Stomach (tissue), 9 donors: ENCODE measurements around the gene RAB17. TPM values are rescaled to one million over a fixed set of nuclear protein-coding genes. Genes with fewer than 3 reads are reported as not detected.

Experiments used
- DNase-seq, 2 donors: peaks; one replicate each; pipeline versions ENCODE4 v3.0.0 to v3.0.0-alpha.2; 2013 to 2019
- H3K27ac ChIP-seq, 5 donors: fragments of 200-600 bp in 4 of 5; sonication (generic) in 4 of 5; one replicate each; pipeline ENCODE4 v1.5.1; 2013 to 2019; ENCODE audit warnings: mild to moderate bottlenecking in 1 of 5, moderate library complexity in 1 of 5
- H3K27me3 ChIP-seq, 3 donors: fragments of 200-600 bp; sonication (generic); one replicate each; pipeline ENCODE4 v1.5.1; 2017 to 2019; ENCODE audit warnings: mixed run types in 1 of 3
- H3K36me3 ChIP-seq, 4 donors: fragments of 200-600 bp; sonication (generic); 1 replicate in 3 of 4; 2 replicates in 1 of 4; pipeline ENCODE4 v1.5.1; 2016 to 2019
- H3K4me1 ChIP-seq, 4 donors: fragments of 200-600 bp; sonication (generic); one replicate each; pipeline ENCODE4 v1.5.1; 2016 to 2019
- H3K4me3 ChIP-seq, 4 donors: fragments of 200-600 bp; sonication (generic) in 3 of 4; one replicate each; pipeline ENCODE4 v1.5.1; 2016 to 2019; ENCODE audit warnings: mild to moderate bottlenecking in 1 of 4
- H3K9me3 ChIP-seq, 4 donors: fragments of 200-600 bp; sonication (generic); one replicate each; pipeline ENCODE4 v1.5.1; 2016 to 2019
- CTCF ChIP-seq, 7 experiments: fragments of 450-650 bp in 4 of 7; fragments of 200-600 bp in 3 of 7; sonication (generic) in 3 of 7; IDR thresholded peaks; one replicate each; pipeline ENCODE4 v1.5.1; 2016 to 2019; ENCODE audit warnings: antibody characterized with exemption in 7 of 7, control low read depth in 2 of 7, mild to moderate bottlenecking in 1 of 7
- EP300 ChIP-seq: sonication (generic); formaldehyde crosslinking; IDR thresholded peaks from one replicate; pipeline ENCODE4 v1.6.1; 2017; ENCODE audit warnings: antibody characterized with exemption
- POLR2A ChIP-seq, 4 donors: fragments of 450-650 bp; IDR thresholded peaks; one replicate each; pipeline ENCODE4 v1.6.1; 2016; ENCODE audit warnings: antibody characterized with exemption in 4 of 4, control low read depth in 2 of 4, mild to moderate bottlenecking in 1 of 4, moderate library complexity in 1 of 4
- POLR2AphosphoS5 ChIP-seq, 3 donors: sonication (generic); formaldehyde crosslinking; IDR thresholded peaks; one replicate each; pipeline ENCODE4 v1.6.1; 2016; ENCODE audit warnings: antibody characterized with exemption in 3 of 3
- WGBS, 5 donors: extraction: QIAGEN DNeasy Blood & Tissue Kit in 3 of 5; methylation state at CpG; one replicate each; pipeline versions ENCODE4 v1.1.5 to v1.1.7; 2013 to 2018; 5-methylcytosine and 5-hydroxymethylcytosine counted together
- intact Hi-C: fragments of 100-400 bp; cut with DNase I; formaldehyde crosslinking; loops from one replicate; pipeline ENCODE4 v1.15.1; 2023; ENCODE audit warnings: low total_unique reads
- polyA plus RNA-seq, 3 donors: library from polyadenylated mRNA; stranded (reverse); fragments of 200-250 nt; gene quantifications; one replicate each; pipeline ENCODE4 v1.2.3, GENCODE V29; 2013
- total RNA-seq, 5 donors: library from RNA; depleted of rRNA; stranded (reverse); fragments of >200 nt; gene quantifications; one replicate each; pipeline versions ENCODE4 v1.1.0 to v1.2.3, GENCODE V29; 2014 to 2016
- donor health status: healthy with polysubstance abuse.
- donor health status: Bipolar disorder and iron deficiency.
- donor health status: healthy.

RAB17 gene
- total and polyA plus RNA-seq, 8 donors, result 8.8 to 187 (median 50.8) TPM

GRCh38 chr2:237593036-237593435 lies 2.5 kb upstream of the RAB17 start:
- peak overlapping the region in 2 of 5 donors; percentile 74 to 88 for H3K27ac ChIP-seq
- TF ChIP-seq POLR2A (IDR thresholded peaks at IDR 0.05) (no peak), POLR2AphosphoS5 (IDR thresholded peaks at IDR 0.05) (no peak), EP300 (no peak), CTCF (IDR thresholded peaks at IDR 0.05) (no peak)
- 90 to 100% (median 94%) methylated on average over 3 to 10 of the region's 10 CpGs for WGBS, 5 donors
- H3K36me3 ChIP-seq, result no peaks in the 10 kb centered on the region
- H3K4me1 ChIP-seq, result peaks cover 25 to 66% (median 42%) of the 10 kb centered on the region in 4 donors
- no peak overlapping the region for H3K4me3 ChIP-seq
- H3K27me3 ChIP-seq, result no peaks in the 10 kb centered on the region
- no peak for DNase-seq
- intact Hi-C loops, result no loop called here
- no peaks in the 10 kb centered on the region for H3K9me3 ChIP-seq

GRCh38 chr2:237592425-237592980 lies 2.0 kb upstream of the RAB17 start:
- Histone ChIP-seq H3K27me3 (no peaks in the 10 kb centered on the region), H3K4me1 (peaks cover 25 to 66% (median 46%) of the 10 kb centered on the region in 4 donors), H3K9me3 (no peaks in the 10 kb centered on the region), H3K27ac (peak overlapping the region in 3 of 5 donors; percentile 87 to 92 (median 88)), H3K4me3 (no peak overlapping the region), H3K36me3 (no peaks in the 10 kb centered on the region)
- intact Hi-C loops, result no loop called here
- DNase-seq, result no peak
- WGBS, 5 donors, result 91 to 95% (median 95%) methylated on average over 15 to 18 of the region's 18 CpGs
- TF ChIP-seq POLR2AphosphoS5 (IDR thresholded peaks at IDR 0.05), result no peak

GRCh38 chr2:237591141-237591881 lies 777 bp upstream of the RAB17 start:
- TF ChIP-seq EP300, result no peak
- no peaks in the 10 kb centered on the region for H3K27me3 ChIP-seq
- H3K4me1 ChIP-seq, result peaks cover 25 to 69% (median 51%) of the 10 kb centered on the region in 4 donors
- WGBS, 5 donors, result 21 to 43% (median 42%) methylated on average over 17 to 19 of the region's 19 CpGs
- peak overlapping the region; percentile 18 to 45 (median 36) for H3K4me3 ChIP-seq
- intact Hi-C loops, result no loop called here
- peak overlapping the region; percentile 82 to 92 (median 86) for H3K27ac ChIP-seq
- no peaks in the 10 kb centered on the region for H3K36me3 ChIP-seq
- H3K9me3 ChIP-seq, result no peaks in the 10 kb centered on the region
- peak; percentile 76 to 80 for DNase-seq

GRCh38 chr2:237588044-237588696 lies 2.4 kb downstream of the RAB17 start:
- peak overlapping the region in 1 of 5 donors; percentile 14 for H3K27ac ChIP-seq
- H3K9me3 ChIP-seq, result no peaks in the 10 kb centered on the region
- peak overlapping the region in 1 of 4 donors; percentile 45 for H3K4me3 ChIP-seq
- DNase-seq, result no peak
- intact Hi-C loops, result loop anchor here (10.0 kb wide), 1 partner anchor 157 kb away; no protein-coding TSS in a partner anchor
- WGBS, 5 donors, result 61 to 85% (median 72%) methylated on average over 9 of the region's 9 CpGs
- H3K4me1 ChIP-seq, result peaks cover 10 to 53% (median 32%) of the 10 kb centered on the region in 4 donors
- H3K36me3 ChIP-seq, result peaks cover 0 to 19% (median 6%) of the 10 kb centered on the region in 4 donors
- no peak for TF ChIP-seq POLR2AphosphoS5 (IDR thresholded peaks at IDR 0.05)
- TF ChIP-seq CTCF (IDR thresholded peaks at IDR 0.05), result no peak
- no peak for TF ChIP-seq EP300
- no peak for TF ChIP-seq POLR2A (IDR thresholded peaks at IDR 0.05)
- no peaks in the 10 kb centered on the region for H3K27me3 ChIP-seq

- 83 to 85% (median 83%) methylated on average over 15 of the region's 15 CpGs for WGBS, 5 donors
- Histone ChIP-seq H3K4me1 (peaks cover 24 to 63% (median 39%) of the 10 kb centered on the region in 4 donors), H3K9me3 (no peaks in the 10 kb centered on the region), H3K27me3 (no peaks in the 10 kb centered on the region), H3K4me3 (no peak overlapping the region), H3K27ac (peak overlapping the region in 1 of 5 donors; percentile 1), H3K36me3 (peaks cover 0 to 22% (median 6%) of the 10 kb centered on the region in 4 donors)
- TF ChIP-seq CTCF (IDR thresholded peaks at IDR 0.05) (no peak), EP300 (no peak), POLR2AphosphoS5 (IDR thresholded peaks at IDR 0.05) (no peak), POLR2A (IDR thresholded peaks at IDR 0.05) (no peak)
- intact Hi-C loops, result loop anchor here (10.0 kb wide), 1 partner anchor 159 kb away; no protein-coding TSS in a partner anchor
- DNase-seq, result no peak
Observed at GRCh38 chr2:237585590-237586221, 4.8 kb downstream of the RAB17 start.
